GM18870 (cell line): ENCODE data around the gene MADD.
"Not testable (repeated sequence)": the region's sequence is repeated elsewhere in the genome, so short reads cannot be mapped to it uniquely, and the experiment has no call there.

Source experiments
- ATAC-seq: cut with Tn5 transposase; IDR thresholded peaks from one replicate; pipeline ENCODE4 v1.9.1; 2021; ENCODE audit warnings: moderate library complexity; ENCODE audit not compliant: unreplicated experiment

MADD gene

GRCh38 chr11:47272706-47273105 is 2.8 kb downstream of the MADD start:
- ATAC-seq: no peak

- no peak for ATAC-seq
These were observed 4.7 kb downstream of the MADD start for GRCh38 chr11:47274495-47275235.

DNA sequence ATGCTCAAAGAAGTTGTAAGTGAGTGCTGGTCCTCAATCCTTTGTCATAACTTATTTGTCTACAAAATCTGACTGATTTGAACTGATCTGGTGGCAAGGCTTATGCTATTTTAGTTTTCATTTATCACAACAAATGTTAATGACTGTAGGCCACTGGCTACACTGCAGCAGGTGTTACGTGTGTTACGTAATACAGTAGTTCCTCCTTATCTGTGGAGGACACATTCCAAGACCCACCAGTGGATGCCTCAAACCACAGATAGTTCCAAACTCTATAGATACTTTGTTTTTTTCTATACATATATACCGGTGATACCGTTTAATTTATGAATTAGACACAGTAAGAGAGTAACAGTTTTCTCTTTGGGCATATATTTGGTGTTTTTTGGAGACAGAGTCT is 7.0 kb downstream of the MADD start:
- no peak for ATAC-seq

GRCh38 chr11:47278058-47278457 is 8.1 kb downstream of the MADD start:
- ATAC-seq: no peak

DNA sequence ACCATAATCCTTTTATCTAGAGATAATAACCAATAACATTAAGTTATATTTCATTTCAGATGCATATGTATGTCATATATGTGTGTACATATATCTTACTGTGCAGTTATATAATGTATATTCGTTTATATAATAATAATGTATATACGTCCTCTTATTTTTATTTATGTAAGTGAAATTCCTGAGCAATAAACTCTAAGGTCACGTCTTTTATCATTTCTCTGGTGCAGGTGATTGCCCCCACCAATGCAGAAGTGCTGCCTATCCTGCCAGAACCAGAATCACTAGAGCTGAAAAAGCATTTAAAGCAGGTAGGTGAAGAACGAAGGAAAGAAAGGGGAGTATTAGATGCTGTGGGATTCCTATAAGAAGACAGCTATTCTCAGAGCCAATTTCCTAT is 8.8 kb downstream of the MADD start:
- ATAC-seq: no peak

DNA sequence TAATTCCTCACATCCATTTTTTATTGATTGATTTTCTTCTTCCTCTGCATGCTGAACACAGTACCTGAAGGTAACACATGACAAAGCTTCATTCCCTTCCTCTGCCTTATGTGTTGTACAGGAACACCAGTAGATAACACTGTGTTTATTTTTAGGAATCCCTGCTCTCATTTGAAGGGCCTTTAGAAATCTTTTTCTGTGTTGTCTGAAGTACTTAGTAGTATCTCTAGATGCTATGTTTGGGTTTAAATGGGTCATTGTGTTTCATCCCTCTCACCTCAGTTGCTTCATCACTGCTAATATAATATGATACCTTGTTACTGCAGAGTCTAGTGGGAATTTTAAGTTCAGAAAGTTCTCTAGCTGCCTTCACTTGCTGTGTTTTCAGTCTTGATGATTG is 10.2 kb downstream of the MADD start:
- no peak for ATAC-seq

DNA sequence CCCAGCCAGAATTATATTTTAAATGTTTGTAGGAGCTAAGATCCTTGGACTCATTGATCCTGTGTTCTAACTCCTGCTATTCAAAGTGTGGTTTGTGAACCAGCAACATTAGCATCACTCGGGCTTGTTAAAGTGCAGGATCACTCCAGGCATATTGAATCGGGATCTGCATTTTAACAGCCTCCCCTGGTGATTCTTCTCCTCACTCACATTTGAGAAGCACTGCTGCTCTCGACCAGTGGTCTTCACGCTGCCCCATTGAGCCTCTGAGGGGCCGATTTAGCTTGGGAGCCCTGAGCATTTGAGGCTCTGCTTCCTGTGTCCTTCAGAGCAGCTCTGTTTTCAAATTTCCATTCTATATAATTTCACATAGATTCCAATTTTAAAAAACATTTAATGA is 10.9 kb downstream of the MADD start:
- no peak for ATAC-seq

- no peak for ATAC-seq
These were observed 12.5 kb downstream of the MADD start for GRCh38 chr11:47282462-47282861.

DNA sequence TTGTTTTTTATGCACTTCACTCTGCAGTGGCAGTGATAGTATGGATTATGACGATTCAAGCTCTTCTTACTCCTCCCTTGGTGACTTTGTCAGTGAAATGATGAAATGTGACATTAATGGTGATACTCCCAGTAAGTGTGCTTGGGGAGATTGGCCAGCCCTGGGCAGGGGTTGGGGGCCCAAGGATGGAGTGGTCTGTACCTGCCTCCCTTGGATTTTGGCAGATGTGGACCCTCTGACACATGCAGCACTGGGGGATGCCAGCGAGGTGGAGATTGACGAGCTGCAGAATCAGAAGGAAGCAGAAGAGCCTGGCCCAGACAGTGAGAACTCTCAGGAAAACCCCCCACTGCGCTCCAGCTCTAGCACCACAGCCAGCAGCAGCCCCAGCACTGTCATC is 14.2 kb downstream of the MADD start:
- ATAC-seq: no peak

DNA sequence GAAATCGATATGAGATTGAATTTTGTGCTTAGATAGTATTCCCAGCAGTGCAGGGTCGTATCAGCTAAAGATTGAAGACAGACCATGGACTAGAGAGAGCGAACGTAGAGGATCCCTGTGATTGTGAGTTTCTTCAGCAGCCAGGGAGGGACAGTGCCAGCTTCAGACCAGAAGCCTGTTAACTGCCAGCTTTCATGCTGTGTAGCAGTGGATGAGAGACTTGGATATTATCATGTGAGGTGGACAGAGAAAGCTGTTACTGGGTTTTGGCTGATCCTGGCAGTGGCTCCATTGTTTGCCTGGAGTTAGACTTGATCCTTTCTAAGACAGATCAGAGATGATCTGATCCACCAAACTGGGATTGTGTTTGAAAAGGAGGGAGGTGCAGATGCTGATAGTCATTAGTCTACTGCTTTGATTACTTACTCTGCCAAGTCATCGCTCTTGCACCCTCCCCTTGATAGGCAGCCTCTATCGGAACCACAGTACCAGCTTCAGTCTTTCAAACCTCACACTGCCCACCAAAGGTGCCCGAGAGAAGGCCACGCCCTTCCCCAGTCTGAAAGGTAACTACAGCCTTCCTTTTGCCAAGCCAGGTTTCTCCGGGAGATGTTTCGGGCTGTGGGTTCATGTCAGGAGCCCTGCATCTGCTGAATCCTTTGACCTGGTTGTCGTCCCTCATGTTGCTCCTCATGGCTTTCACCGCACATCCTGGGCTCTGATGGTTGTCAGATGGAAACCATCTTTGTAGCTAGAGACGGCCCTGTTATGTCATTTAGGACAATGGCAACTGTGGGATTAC is 16.2 kb downstream of the MADD start:
- ATAC-seq: no peak

DNA sequence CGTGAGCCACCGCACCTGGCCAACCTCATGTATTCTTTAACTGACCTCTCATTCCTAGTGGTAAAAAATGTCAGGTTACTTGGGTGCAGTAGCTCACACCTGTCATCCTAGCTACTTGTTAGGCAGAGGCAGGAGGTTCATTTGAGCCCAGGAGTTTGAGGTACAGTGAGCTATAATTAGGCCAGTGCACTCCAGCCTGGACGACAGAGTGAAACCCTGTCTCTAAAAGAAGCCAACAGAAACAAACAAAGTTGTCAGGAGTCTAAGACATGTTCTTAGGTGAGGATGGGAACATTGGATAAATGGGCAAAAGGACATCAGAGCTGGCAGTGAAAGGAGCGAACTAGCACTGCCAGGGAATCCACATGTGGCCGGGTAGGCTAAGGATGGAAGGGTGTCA is 18.1 kb downstream of the MADD start:
- no peak for ATAC-seq

GRCh38 chr11:47289856-47290255 is 19.9 kb downstream of the MADD start:
- no peak for ATAC-seq

GRCh38 chr11:47295385-47295784 is 25.5 kb downstream of the MADD start:
- ATAC-seq: no peak

GRCh38 chr11:47296045-47296444 is 26.1 kb downstream of the MADD start:
- ATAC-seq: no peak

- no peak for ATAC-seq
These were observed 29.1 kb downstream of the MADD start for GRCh38 chr11:47299078-47299477.

DNA sequence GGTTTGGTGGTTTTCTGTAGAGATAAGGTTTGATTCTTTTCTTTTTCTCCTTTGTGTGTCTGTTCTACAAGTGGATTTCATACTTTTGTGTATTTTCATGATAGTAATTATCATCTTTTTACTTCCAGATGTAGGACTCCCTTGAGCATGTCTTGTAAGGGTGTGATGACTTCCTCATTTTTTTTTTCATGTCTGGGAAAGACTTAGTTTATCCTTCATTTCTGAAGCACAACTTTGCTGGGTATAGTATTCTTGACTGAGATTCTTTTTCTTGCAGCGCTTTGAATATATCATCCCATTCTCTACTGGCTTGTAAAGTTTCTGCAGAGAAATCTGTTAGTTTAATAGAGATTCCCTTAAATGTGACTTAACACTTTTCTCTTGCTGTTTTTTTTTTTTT is 32.9 kb downstream of the MADD start:
- ATAC-seq: no peak

- ATAC-seq: no peak
These were observed 36.0 kb downstream of the MADD start for GRCh38 chr11:47305734-47306483.

DNA sequence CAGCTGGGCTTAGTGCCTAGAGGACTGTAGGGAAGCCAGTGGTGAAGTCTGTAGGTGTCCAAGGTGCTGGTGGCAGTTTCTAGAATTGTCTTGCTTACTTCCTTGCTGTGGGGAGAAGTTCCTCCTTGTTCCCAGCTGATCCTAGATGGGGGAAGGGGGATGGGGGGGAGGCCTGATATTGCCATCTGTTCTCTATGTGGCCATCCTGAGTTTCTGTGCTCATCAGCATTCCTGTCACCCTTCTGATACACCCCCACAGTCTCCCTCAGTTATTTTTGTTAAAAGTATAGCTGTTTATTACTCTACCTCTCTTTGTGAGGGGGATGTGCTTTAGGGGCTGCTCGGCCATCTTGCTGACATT is 36.5 kb downstream of the MADD start:
- no peak for ATAC-seq

- ATAC-seq: no peak
These were observed 38.3 kb downstream of the MADD start for GRCh38 chr11:47308050-47308823.

GRCh38 chr11:47314992-47315391 is 45.1 kb downstream of the MADD start:
- ATAC-seq: no peak

- not testable (repeated sequence) for ATAC-seq
These were observed 46.6 kb downstream of the MADD start for GRCh38 chr11:47316501-47316900.
